Activated CD4-positive, alpha-beta T cell treated with anti-CD3 and anti-CD28 coated beads, Interleukin-2, amount 50 U/mL, for 16 hours (primary cell): ENCODE data around the gene SNX5.

ENCODE experiments used
- DNase-seq: peaks from one replicate; pipeline ENCODE4 v3.0.0-alpha.2; 2020

Gene SNX5

DNA sequence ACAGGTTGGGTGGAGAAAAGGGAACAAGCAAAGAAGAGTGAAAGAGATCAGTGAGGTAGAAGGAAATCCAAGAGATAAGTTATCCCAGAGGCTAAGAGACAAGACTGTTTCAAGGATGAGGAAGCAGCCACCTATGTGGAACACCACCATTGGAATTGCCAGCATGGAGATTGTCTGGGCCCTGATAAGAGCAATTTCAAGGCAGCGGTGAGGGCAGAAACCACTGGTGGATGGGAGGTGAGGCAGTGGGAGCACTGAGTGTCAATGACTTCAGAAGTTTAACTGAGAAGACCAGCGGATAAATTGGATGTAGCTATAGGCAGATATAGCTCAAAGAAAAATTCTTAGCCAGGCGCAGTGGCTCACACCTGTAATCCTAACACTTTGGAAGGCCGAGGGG is 56.7 kb downstream of the SNX5 start:
- no peak for DNase-seq

GRCh38 chr20:17910828-17911294 is 57.7 kb downstream of the SNX5 start:
- no peak for DNase-seq

DNA sequence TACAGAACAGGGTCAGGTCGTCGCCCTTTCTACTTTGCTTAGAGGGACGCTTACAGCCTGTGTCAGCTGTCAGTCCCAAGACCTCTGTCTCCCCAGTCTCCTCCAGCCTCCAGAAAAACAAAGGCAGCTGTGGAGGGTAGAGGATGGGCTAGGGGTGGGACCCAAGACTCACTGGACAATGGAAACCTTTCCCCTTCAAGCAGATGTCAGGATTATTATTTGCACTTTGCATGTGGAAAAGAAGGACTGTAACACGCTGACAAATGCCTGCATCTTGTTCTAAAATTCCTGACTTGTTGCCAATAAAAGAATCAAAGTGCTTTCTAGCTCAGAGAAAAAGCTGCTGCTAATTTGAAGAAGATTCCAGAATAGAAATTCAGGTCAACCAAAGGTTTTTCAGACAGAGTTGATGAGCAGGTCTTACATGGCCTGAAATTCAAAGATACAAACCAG is 58.7 kb downstream of the SNX5 start:
- no peak for DNase-seq

DNA sequence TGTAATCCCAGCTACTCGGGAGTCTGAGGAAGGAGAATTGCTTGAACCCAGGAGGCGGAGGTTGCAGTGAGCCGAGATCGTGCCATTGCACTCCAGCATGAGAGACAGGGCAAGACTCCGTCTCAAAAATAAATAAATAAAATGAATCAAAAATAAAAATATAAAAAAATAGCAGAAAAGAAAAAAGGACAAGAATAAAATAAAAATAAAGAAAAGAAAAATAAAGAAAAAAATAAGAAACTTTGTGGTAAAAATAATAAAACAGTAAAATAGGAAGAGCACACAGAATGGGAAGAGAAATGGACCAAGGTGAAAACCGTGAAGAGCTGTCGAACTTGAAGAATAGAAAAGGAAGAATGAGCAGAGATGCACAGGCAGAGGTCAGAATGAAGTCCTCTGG is 63.0 kb downstream of the SNX5 start:
- no peak for DNase-seq

DNA sequence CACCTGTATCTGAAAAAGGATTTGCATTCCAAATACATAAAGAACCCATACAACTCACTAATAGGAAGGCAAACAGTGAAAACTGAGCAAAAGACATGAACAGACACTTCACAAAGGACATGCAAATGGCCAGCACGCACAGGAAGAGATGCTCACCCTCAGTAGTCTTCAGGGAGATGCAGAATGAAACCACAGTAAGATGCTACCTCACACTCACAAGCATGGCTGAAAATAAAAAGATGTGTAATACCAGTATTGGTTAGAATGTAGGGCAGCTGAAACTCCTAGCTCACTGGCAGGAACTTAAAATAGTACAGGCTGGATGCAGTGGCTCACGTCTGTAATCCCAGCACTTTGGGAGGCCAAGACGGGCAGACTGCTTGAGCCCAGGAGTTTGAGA is 64.6 kb downstream of the SNX5 start:
- DNase-seq, result peak; percentile 57

DNA sequence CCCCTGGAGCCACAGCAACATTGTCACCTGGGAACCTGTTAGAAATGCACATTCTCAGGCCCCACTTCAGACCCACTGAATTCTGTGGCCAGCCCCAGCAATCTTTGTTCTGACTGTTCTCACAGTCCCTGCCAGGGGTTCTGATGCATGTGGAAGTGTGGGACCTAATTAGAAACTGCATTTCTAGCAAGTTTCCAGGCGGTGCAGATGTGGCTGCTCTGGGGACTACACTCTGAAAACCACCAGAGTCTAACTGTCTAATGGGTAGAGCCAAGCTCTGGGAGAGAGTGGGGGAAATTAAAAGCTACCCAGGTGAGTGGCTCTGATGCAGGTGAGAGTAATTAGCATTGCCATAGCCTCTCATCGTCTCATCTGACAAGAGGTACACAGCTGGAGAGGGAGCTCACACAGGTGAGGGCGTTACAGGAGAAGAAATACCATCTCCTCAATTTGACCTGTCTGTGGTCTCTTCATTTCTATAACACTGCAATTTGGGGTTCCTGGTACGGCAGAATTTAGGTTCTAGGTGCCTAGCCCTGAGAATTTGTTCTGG is 66.0 kb downstream of the SNX5 start:
- no peak for DNase-seq

- DNase-seq, result no peak
Measured at GRCh38 chr20:17901971-17902370, 66.6 kb downstream of the SNX5 start.

DNA sequence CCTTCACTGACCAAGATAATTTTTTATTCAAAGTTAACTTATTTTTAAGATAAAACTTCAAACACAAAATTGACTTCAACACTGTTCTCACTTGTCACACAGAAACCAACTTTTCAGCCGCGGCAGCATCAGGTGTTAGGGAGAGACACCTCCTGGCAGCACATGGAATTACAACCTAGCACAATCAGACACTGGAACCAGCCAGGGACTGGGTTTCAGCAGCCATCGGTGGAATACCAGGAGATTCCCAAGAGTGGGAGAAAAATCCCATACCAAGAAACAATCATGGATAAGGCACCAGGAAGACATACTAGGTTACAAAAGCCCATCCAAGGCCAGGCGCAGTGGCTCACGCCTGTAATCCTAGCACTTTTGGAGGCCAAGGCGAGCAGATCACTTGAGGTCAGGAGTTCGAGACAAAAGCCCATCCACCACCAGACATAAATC is 70.0 kb downstream of the SNX5 start:
- DNase-seq, result peak; percentile 65

GRCh38 chr20:17897566-17898307 is 70.9 kb downstream of the SNX5 start:
- no peak for DNase-seq

DNA sequence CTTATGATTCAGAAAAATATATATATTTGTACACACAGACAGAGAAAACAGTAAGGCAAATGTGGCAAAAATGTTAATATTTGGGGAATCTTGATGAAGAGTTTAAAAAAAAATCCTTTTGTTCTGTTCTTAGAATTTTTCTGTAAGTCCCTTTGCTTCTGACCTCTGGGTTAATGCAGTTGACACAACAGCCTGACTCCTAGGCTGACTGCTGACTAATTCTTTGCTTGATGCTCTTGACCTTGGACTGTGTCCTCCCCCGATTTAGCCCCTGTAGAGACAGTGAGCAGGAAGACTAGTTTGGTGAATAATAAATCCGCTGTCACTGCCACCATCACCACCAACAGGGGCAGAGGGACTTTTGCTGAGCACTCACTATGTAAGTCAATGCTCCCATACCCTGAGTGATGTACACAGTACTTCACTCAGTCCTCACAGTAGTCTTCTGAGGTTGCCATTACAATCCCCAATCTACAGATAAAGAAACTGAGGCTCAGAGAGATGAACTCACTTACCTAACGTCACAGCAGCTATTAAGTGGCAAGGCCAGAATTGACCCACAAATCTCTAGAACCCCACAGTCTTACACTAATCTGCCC is 71.7 kb downstream of the SNX5 start:
- DNase-seq, result no peak

DNA sequence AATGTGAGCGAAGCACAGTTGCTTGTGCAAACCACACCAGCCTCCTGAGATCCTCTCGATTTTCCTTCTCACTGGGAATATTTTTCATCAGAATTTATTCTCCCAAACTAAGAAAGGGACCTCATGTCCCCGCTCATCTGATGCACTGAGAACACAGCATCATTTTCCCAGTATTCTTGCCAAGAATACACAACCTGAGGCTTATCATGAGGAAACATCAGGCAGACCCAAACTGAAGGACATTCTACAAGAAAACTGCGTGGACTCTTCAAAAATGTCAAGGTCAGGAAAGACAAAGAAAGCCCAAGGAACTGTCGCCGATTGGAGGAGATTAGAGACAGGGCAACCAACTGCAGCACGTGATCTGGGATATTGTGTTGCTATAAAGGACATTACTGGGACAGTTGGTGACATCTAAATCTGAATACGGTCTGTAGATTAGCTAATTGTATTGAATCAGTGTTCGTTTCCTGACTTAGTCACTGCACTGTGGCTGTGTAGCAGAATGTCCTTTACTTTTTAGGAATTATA is 72.3 kb downstream of the SNX5 start:
- DNase-seq, result no peak

- peak; percentile 35 for DNase-seq
Measured at GRCh38 chr20:17895641-17896171, 72.9 kb downstream of the SNX5 start.

DNA sequence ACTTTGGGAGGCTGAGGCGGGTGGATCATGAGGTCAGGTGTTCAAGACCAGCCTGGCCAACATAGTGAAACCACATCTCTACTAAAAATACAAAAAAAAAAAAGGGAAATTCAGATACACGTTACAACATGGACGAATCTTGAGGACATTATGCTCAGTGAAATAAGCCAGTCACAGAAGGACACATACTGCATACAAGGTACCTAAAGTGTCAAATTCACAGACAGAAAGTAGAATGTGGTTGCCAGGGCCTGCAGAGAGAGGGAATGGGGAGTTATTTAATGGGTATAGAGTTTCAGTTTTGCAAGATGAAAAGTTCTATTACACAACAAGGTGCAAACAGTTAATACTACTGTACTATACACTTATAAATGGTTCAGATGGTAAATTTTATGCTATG is 75.1 kb downstream of the SNX5 start:
- no peak for DNase-seq

- DNase-seq, result no peak
Measured at GRCh38 chr20:17892189-17892938, 76.2 kb downstream of the SNX5 start.
